Dermis microvascular lymphatic vessel endothelial cell (primary cell): ENCODE data around the gene IQCM. TPM values are rescaled to one million over a fixed set of nuclear protein-coding genes. Genes with fewer than 3 reads are reported as not detected.
"Not testable (repeated sequence)": the region's sequence is repeated elsewhere in the genome, so short reads cannot be mapped to it uniquely, and the experiment has no call there.

Source experiments
- DNase-seq, 2 donors: peaks; one replicate each; pipeline versions ENCODE4 v3.0.0 to v3.0.0-alpha.2; 2010; ENCODE audit warnings: low read depth in 2 of 2
- total RNA-seq: library from RNA; depleted of rRNA; stranded (reverse); fragments of >200 nt; gene quantifications from 2 replicates; pipeline ENCODE4 v1.2.1, GENCODE V29; 2014

Gene IQCM
- total RNA-seq, 1 donor from 2014 or later = not detected

- no peak for DNase-seq
Observed at GRCh38 chr4:149572716-149573115, 242.9 kb downstream of the IQCM start.

GRCh38 chr4:149555799-149556198 lies 259.8 kb downstream of the IQCM start:
- DNase-seq = no peak

GRCh38 chr4:149555146-149555545 lies 260.5 kb downstream of the IQCM start:
- DNase-seq = no peak

GRCh38 chr4:149553959-149554520 lies 261.6 kb downstream of the IQCM start:
- no peak for DNase-seq

GRCh38 chr4:149552601-149553000 lies 263.0 kb downstream of the IQCM start:
- no peak for DNase-seq

GRCh38 chr4:149549911-149550310 lies 265.7 kb downstream of the IQCM start:
- DNase-seq = no peak

- DNase-seq = no peak
Observed at GRCh38 chr4:149534779-149535178, 280.9 kb downstream of the IQCM start.

- no peak for DNase-seq
Observed at GRCh38 chr4:149531861-149532260, 283.8 kb downstream of the IQCM start.

- DNase-seq = no peak
Observed at GRCh38 chr4:149523039-149523438, 292.6 kb downstream of the IQCM start.

- no peak for DNase-seq
Observed at GRCh38 chr4:149521611-149522425, 293.8 kb downstream of the IQCM start.

- no peak for DNase-seq
Observed at GRCh38 chr4:149518471-149518870, 297.2 kb downstream of the IQCM start.

- no peak for DNase-seq
Observed at GRCh38 chr4:149513081-149513480, 302.6 kb downstream of the IQCM start.

- no peak for DNase-seq
Observed at GRCh38 chr4:149512501-149512900, 303.1 kb downstream of the IQCM start.

- DNase-seq = no peak
Observed at GRCh38 chr4:149511558-149512298, 303.9 kb downstream of the IQCM start.

GRCh38 chr4:149507309-149507708 lies 308.3 kb downstream of the IQCM start:
- not testable (repeated sequence) for DNase-seq

- no peak for DNase-seq
Observed at GRCh38 chr4:149500806-149501205, 314.8 kb downstream of the IQCM start.

- DNase-seq = no peak
Observed at GRCh38 chr4:149499726-149500125, 315.9 kb downstream of the IQCM start.

- DNase-seq = no peak
Observed at GRCh38 chr4:149498246-149498645, 317.4 kb downstream of the IQCM start.

GRCh38 chr4:149493492-149493891 lies 322.2 kb downstream of the IQCM start:
- no peak for DNase-seq

- no peak for DNase-seq
Observed at GRCh38 chr4:149489321-149489720, 326.3 kb downstream of the IQCM start.

- no peak for DNase-seq
Observed at GRCh38 chr4:149486861-149487260, 328.8 kb downstream of the IQCM start.

- DNase-seq = not testable (repeated sequence)
Observed at GRCh38 chr4:149468669-149469068, 347.0 kb downstream of the IQCM start.

GRCh38 chr4:149466446-149466845 lies 349.2 kb downstream of the IQCM start:
- DNase-seq = no peak
